Aorta (tissue), 5 donors: ENCODE results near the gene ELP5. TPM values are rescaled to one million over a fixed set of nuclear protein-coding genes. Genes with fewer than 3 reads are reported as not detected.

Experiments
- ATAC-seq: fragments of 200-7000 bp; cut with Tn5 transposase; one replicate; pipeline ENCODE4 v1.9.1; 2022; ENCODE audit warnings: moderate library complexity; ENCODE audit not compliant: low FRiP score
- DNase-seq, 2 donors: peaks; one replicate each; pipeline ENCODE4 v3.0.0-alpha.2; 2020
- H3K27ac ChIP-seq, 2 donors: one replicate each; pipeline ENCODE4 v1.5.1; 2013; ENCODE audit warnings: low read length in 2 of 2, mild to moderate bottlenecking in 2 of 2, moderate library complexity in 2 of 2, control low read depth in 1 of 2, inconsistent platforms in 1 of 2, low read depth in 1 of 2
- H3K27me3 ChIP-seq, 2 donors: one replicate each; pipeline ENCODE4 v1.6.1; 2013; ENCODE audit warnings: control low read depth in 1 of 2, low read length in 1 of 2, mild to moderate bottlenecking in 1 of 2, moderate library complexity in 1 of 2; ENCODE audit not compliant: insufficient read depth in 2 of 2, control insufficient read depth in 1 of 2
- H3K36me3 ChIP-seq, 2 donors: one replicate each; pipeline ENCODE4 v1.6.1; 2013; ENCODE audit warnings: control low read depth in 1 of 2, low read length in 1 of 2, mild to moderate bottlenecking in 1 of 2; ENCODE audit not compliant: insufficient read depth in 2 of 2, control insufficient read depth in 1 of 2
- H3K4me1 ChIP-seq, 2 donors: one replicate each; pipeline ENCODE4 v1.6.1; 2013; ENCODE audit warnings: low read length in 2 of 2, control low read depth in 1 of 2, mild to moderate bottlenecking in 1 of 2, moderate library complexity in 1 of 2; ENCODE audit not compliant: insufficient read depth in 2 of 2, control insufficient read depth in 1 of 2
- H3K4me3 ChIP-seq, 2 donors: one replicate each; pipeline ENCODE4 v1.5.1; 2013; ENCODE audit warnings: low read length in 2 of 2, control low read depth in 1 of 2, mild to moderate bottlenecking in 1 of 2
- H3K9me3 ChIP-seq: one replicate; pipeline ENCODE4 v1.6.1; 2013; ENCODE audit warnings: mild to moderate bottlenecking, low read length; ENCODE audit not compliant: control insufficient read depth
- WGBS, 2 donors: extraction: QIAGEN DNeasy Blood & Tissue Kit; methylation state at CpG; one replicate each; pipeline ENCODE4 v1.1.7; 2013; 5-methylcytosine and 5-hydroxymethylcytosine counted together
- intact Hi-C, 2 donors: fragments of 100-400 bp; cut with DNase I; formaldehyde crosslinking; loops; one replicate each; pipeline versions ENCODE4 v1.14.2 to v1.15.0; 2022
- polyA plus RNA-seq, 2 donors: library from polyadenylated mRNA; stranded (reverse); fragments of 200-250 nt; gene quantifications; one replicate each; pipeline ENCODE4 v1.2.3, GENCODE V29; 2013
- total RNA-seq, 2 donors: library from RNA; stranded (reverse); fragmentation: NEBNext Ultra II Directional; extraction: Animal tissue kit (Norgen Biotek cat#: 25700); gene quantifications; one replicate each; pipeline ENCODE4 v1.2.1, GENCODE V29; 2021
- donor health status: healthy with polysubstance abuse.
- donor health status: Bipolar disorder and iron deficiency.
- donor health status: DM: no; HTN: no; CAD: no.
- donor health status: DM: no; HTN: no; CAD: no.
- donor health status: DM: yes; HTN: yes; CAD: no.

The ELP5 gene
- total and polyA plus RNA-seq, 4 donors: 26.6 to 51.1 (median 28.9) TPM

- DNase-seq (no peak), ATAC-seq (no peak)
- no peaks in the 10 kb centered on the region for H3K27me3 ChIP-seq
- intact Hi-C loops: no loop called here
- peaks cover 0 to 6% of the 10 kb centered on the region in 2 donors for H3K36me3 ChIP-seq
- H3K4me3 ChIP-seq: no peak overlapping the region
- H3K9me3 ChIP-seq: no peaks in the 10 kb centered on the region
- WGBS, 2 donors: 71 to 75% methylated on average over 15 of the region's 15 CpGs
- H3K27ac ChIP-seq: no peak overlapping the region
- H3K4me1 ChIP-seq: no peaks in the 10 kb centered on the region
Measured at GRCh38 chr17:7222093-7222971, 29.7 kb upstream of the ELP5 start.

- ATAC-seq (no peak), DNase-seq (no peak)
- intact Hi-C loops: no loop called here
- 66% methylated on average over 7 of the region's 7 CpGs for WGBS, 2 donors
- H3K27me3 ChIP-seq: no peaks in the 10 kb centered on the region
- no peaks in the 10 kb centered on the region for H3K9me3 ChIP-seq
- H3K4me3 ChIP-seq: no peak overlapping the region
- H3K27ac ChIP-seq: no peak overlapping the region
- peaks cover 0 to 6% of the 10 kb centered on the region in 2 donors for H3K36me3 ChIP-seq
- no peaks in the 10 kb centered on the region for H3K4me1 ChIP-seq
Measured at GRCh38 chr17:7222972-7223292, 29.1 kb upstream of the ELP5 start.

GRCh38 chr17:7223375-7223774 is 28.6 kb upstream of the ELP5 start:
- DNase-seq (no peak), ATAC-seq (no peak)
- no peaks in the 10 kb centered on the region for H3K4me1 ChIP-seq
- intact Hi-C loops: no loop called here
- no peaks in the 10 kb centered on the region for H3K9me3 ChIP-seq
- H3K36me3 ChIP-seq: peaks cover 0 to 6% of the 10 kb centered on the region in 2 donors
- H3K4me3 ChIP-seq: no peak overlapping the region
- no peak overlapping the region for H3K27ac ChIP-seq
- H3K27me3 ChIP-seq: no peaks in the 10 kb centered on the region
- 65 to 69% methylated on average over 4 of the region's 4 CpGs for WGBS, 2 donors

- no peak overlapping the region for H3K4me3 ChIP-seq
- DNase-seq (no peak), ATAC-seq (no peak)
- H3K27ac ChIP-seq: no peak overlapping the region
- no peaks in the 10 kb centered on the region for H3K27me3 ChIP-seq
- H3K36me3 ChIP-seq: peaks cover 0 to 6% of the 10 kb centered on the region in 2 donors
- no peaks in the 10 kb centered on the region for H3K9me3 ChIP-seq
- 61 to 74% methylated on average over 8 to 10 of the region's 10 CpGs for WGBS, 2 donors
- intact Hi-C loops: no loop called here
- H3K4me1 ChIP-seq: no peaks in the 10 kb centered on the region
Measured at GRCh38 chr17:7224110-7224509, 27.9 kb upstream of the ELP5 start.

- Histone ChIP-seq H3K27ac (no peak overlapping the region), H3K4me3 (no peak overlapping the region), H3K4me1 (no peaks in the 10 kb centered on the region), H3K9me3 (no peaks in the 10 kb centered on the region), H3K27me3 (no peaks in the 10 kb centered on the region), H3K36me3 (peaks cover 3 to 6% of the 10 kb centered on the region in 2 donors)
- ATAC-seq: no peak
- intact Hi-C loops: no loop called here
- 55 to 60% methylated on average over 15 of the region's 15 CpGs for WGBS, 2 donors
- no peak for DNase-seq
Measured at GRCh38 chr17:7224661-7225111, 27.3 kb upstream of the ELP5 start.

- WGBS, 2 donors: 71 to 72% methylated on average over 16 to 21 of the region's 21 CpGs
- no peak for ATAC-seq
- Histone ChIP-seq H3K36me3 (peaks cover 4 to 6% of the 10 kb centered on the region in 2 donors), H3K4me1 (no peaks in the 10 kb centered on the region), H3K27ac (no peak overlapping the region), H3K4me3 (no peak overlapping the region), H3K9me3 (no peaks in the 10 kb centered on the region), H3K27me3 (no peaks in the 10 kb centered on the region)
- no peak for DNase-seq
- intact Hi-C loops: no loop called here
Measured at GRCh38 chr17:7225711-7226331, 26.2 kb upstream of the ELP5 start.

GRCh38 chr17:7226721-7227710 is 25.0 kb upstream of the ELP5 start:
- H3K27ac ChIP-seq: no peak overlapping the region

GRCh38 chr17:7228920-7229319 is 23.1 kb upstream of the ELP5 start:
- DNase-seq (no peak), ATAC-seq (no peak)
- 88 to 90% methylated on average over 14 of the region's 14 CpGs for WGBS, 2 donors
- intact Hi-C loops: no loop called here
- Histone ChIP-seq H3K4me1 (no peaks in the 10 kb centered on the region), H3K4me3 (no peak overlapping the region), H3K27ac (no peak overlapping the region), H3K27me3 (no peaks in the 10 kb centered on the region), H3K36me3 (peaks cover 3 to 4% of the 10 kb centered on the region in 2 donors), H3K9me3 (no peaks in the 10 kb centered on the region)

More at GRCh38 chr17:7226721-7227710, 25.0 kb upstream of the ELP5 start:
- Histone ChIP-seq H3K27me3 (no peaks in the 10 kb centered on the region), H3K4me3 (no peak overlapping the region), H3K36me3 (peaks cover 4 to 6% of the 10 kb centered on the region in 2 donors), H3K9me3 (no peaks in the 10 kb centered on the region), H3K4me1 (no peaks in the 10 kb centered on the region)
- intact Hi-C loops: no loop called here
- DNase-seq (no peak), ATAC-seq (no peak)
- 88 to 89% methylated on average over 31 of the region's 31 CpGs for WGBS, 2 donors
